IPS DF 6.9 (cell line): ENCODE results near the gene TAPBPL.
"Not testable (repeated sequence)": the region's sequence is repeated elsewhere in the genome, so short reads cannot be mapped to it uniquely, and the experiment has no call there.

Experiments
- DNase-seq: peaks from one replicate; pipeline ENCODE4 v3.0.0-alpha.2; 2013; ENCODE audit warnings: low read depth, low spot score
- H3K27ac ChIP-seq: one replicate; pipeline ENCODE4 v1.5.1; 2013; ENCODE audit warnings: low read length, control low read depth
- H3K27me3 ChIP-seq: 2 replicates; pipeline ENCODE4 v1.6.1; 2013; ENCODE audit warnings: mild to moderate bottlenecking, low read length; ENCODE audit not compliant: control insufficient read depth, insufficient read depth
- H3K36me3 ChIP-seq: 2 replicates; pipeline ENCODE4 v1.6.1; 2013; ENCODE audit warnings: low read length; ENCODE audit not compliant: control insufficient read depth, insufficient read depth
- H3K4me1 ChIP-seq: 2 replicates; pipeline ENCODE4 v1.6.1; 2013; ENCODE audit warnings: low read length; ENCODE audit not compliant: control insufficient read depth, insufficient read depth
- H3K4me3 ChIP-seq: 2 replicates; pipeline ENCODE4 v1.5.1; 2013; ENCODE audit warnings: mild to moderate bottlenecking, low read length
- H3K9me3 ChIP-seq: 2 replicates; pipeline ENCODE4 v1.6.1; 2013; ENCODE audit warnings: low read length, inconsistent platforms; ENCODE audit not compliant: control insufficient read depth, insufficient read depth
- WGBS: extraction: QIAGEN DNeasy Blood & Tissue Kit; methylation state at CpG from one replicate; pipeline ENCODE4 v1.1.7; 2013; ENCODE audit warnings: mixed read lengths, missing lambda C conversion rate; ENCODE audit not compliant: insufficient read length, insufficient coverage; 5-methylcytosine and 5-hydroxymethylcytosine counted together

Gene TAPBPL

GRCh38 chr12:6425590-6426531 lies 26.0 kb upstream of the TAPBPL start:
- Histone ChIP-seq H3K4me1 (no peaks in the 10 kb centered on the region), H3K27ac (no peak overlapping the region)
- WGBS, result no CpG with 5 or more reads among the region's 23 CpGs

GRCh38 chr12:6426882-6427671 lies 24.8 kb upstream of the TAPBPL start:
- H3K4me1 ChIP-seq, result no peaks in the 10 kb centered on the region
- H3K9me3 ChIP-seq, result no peaks in the 10 kb centered on the region
- DNase-seq, result no peak
- WGBS, result no CpG with 5 or more reads among the region's 14 CpGs
- no peak overlapping the region for H3K4me3 ChIP-seq
- no peaks in the 10 kb centered on the region for H3K27me3 ChIP-seq
- no peaks in the 10 kb centered on the region for H3K36me3 ChIP-seq
- no peak overlapping the region for H3K27ac ChIP-seq

More at GRCh38 chr12:6425590-6426531, 26.0 kb upstream of the TAPBPL start:
- no peak for DNase-seq
- H3K27me3 ChIP-seq, result no peaks in the 10 kb centered on the region
- no peaks in the 10 kb centered on the region for H3K36me3 ChIP-seq
- no peak overlapping the region for H3K4me3 ChIP-seq
- no peaks in the 10 kb centered on the region for H3K9me3 ChIP-seq

GRCh38 chr12:6427796-6428195 lies 24.0 kb upstream of the TAPBPL start:
- not testable (repeated sequence) for H3K36me3 ChIP-seq, H3K4me3 ChIP-seq, H3K27me3 ChIP-seq, H3K9me3 ChIP-seq, H3K27ac ChIP-seq, H3K4me1 ChIP-seq, DNase-seq
- WGBS, result no CpG with 5 or more reads among the region's 10 CpGs

- no peak for DNase-seq
- no peaks in the 10 kb centered on the region for H3K9me3 ChIP-seq
- H3K36me3 ChIP-seq, result no peaks in the 10 kb centered on the region
- no CpG with 5 or more reads among the region's 3 CpGs for WGBS
- no peak overlapping the region for H3K4me3 ChIP-seq
- H3K27ac ChIP-seq, result no peak overlapping the region
- no peaks in the 10 kb centered on the region for H3K27me3 ChIP-seq
- no peaks in the 10 kb centered on the region for H3K4me1 ChIP-seq
These were observed 23.5 kb upstream of the TAPBPL start for GRCh38 chr12:6428326-6428725.

- Histone ChIP-seq H3K4me1 (peaks cover 3% of the 10 kb centered on the region; the same call in 1 of the 2 replicates), H3K27ac (no peak overlapping the region), H3K27me3 (no peaks in the 10 kb centered on the region), H3K4me3 (no peak overlapping the region), H3K9me3 (no peaks in the 10 kb centered on the region), H3K36me3 (no peaks in the 10 kb centered on the region)
- no CpG with 5 or more reads among the region's 19 CpGs for WGBS
- DNase-seq, result no peak
These were observed 21.5 kb upstream of the TAPBPL start for GRCh38 chr12:6430124-6430989.

GRCh38 chr12:6432991-6433390 lies 18.9 kb upstream of the TAPBPL start:
- DNase-seq, result no peak
- no peak overlapping the region for H3K27ac ChIP-seq
- H3K36me3 ChIP-seq, result no peaks in the 10 kb centered on the region
- H3K4me3 ChIP-seq, result no peak overlapping the region
- peaks cover 3% of the 10 kb centered on the region; the same call in 1 of the 2 replicates for H3K4me1 ChIP-seq
- H3K27me3 ChIP-seq, result no peaks in the 10 kb centered on the region
- no peaks in the 10 kb centered on the region for H3K9me3 ChIP-seq
- WGBS, result no CpG with 5 or more reads among the region's 5 CpGs

GRCh38 chr12:6434205-6435140 lies 17.4 kb upstream of the TAPBPL start:
- WGBS, result no CpG with 5 or more reads among the region's 17 CpGs
- H3K27ac ChIP-seq, result no peak overlapping the region
- no peaks in the 10 kb centered on the region for H3K9me3 ChIP-seq
- peaks cover 3% of the 10 kb centered on the region; the same call in 1 of the 2 replicates for H3K4me1 ChIP-seq
- no peak overlapping the region for H3K4me3 ChIP-seq
- H3K27me3 ChIP-seq, result no peaks in the 10 kb centered on the region
- H3K36me3 ChIP-seq, result no peaks in the 10 kb centered on the region
- no peak for DNase-seq

- no peaks in the 10 kb centered on the region for H3K9me3 ChIP-seq
- WGBS, result no CpG with 5 or more reads among the region's 13 CpGs
- no peak overlapping the region for H3K27ac ChIP-seq
- peaks cover 3% of the 10 kb centered on the region; the same call in 1 of the 2 replicates for H3K4me1 ChIP-seq
- H3K36me3 ChIP-seq, result no peaks in the 10 kb centered on the region
- H3K27me3 ChIP-seq, result no peaks in the 10 kb centered on the region
- DNase-seq, result no peak
- no peak overlapping the region for H3K4me3 ChIP-seq
These were observed 15.7 kb upstream of the TAPBPL start for GRCh38 chr12:6435961-6436715.

GRCh38 chr12:6437586-6437985 lies 14.3 kb upstream of the TAPBPL start:
- Histone ChIP-seq H3K4me3 (no peak overlapping the region), H3K27ac (no peak overlapping the region), H3K27me3 (no peaks in the 10 kb centered on the region), H3K36me3 (no peaks in the 10 kb centered on the region), H3K9me3 (no peaks in the 10 kb centered on the region), H3K4me1 (peaks cover 3% of the 10 kb centered on the region; the same call in 1 of the 2 replicates)
- no peak for DNase-seq
- no CpG with 5 or more reads among the region's 3 CpGs for WGBS
